ENCODE data around the gene CRIP1.
A peak's percentile ranks its signal among the peaks of the same experiment; 100 is the strongest.

The CRIP1 gene

DNA sequence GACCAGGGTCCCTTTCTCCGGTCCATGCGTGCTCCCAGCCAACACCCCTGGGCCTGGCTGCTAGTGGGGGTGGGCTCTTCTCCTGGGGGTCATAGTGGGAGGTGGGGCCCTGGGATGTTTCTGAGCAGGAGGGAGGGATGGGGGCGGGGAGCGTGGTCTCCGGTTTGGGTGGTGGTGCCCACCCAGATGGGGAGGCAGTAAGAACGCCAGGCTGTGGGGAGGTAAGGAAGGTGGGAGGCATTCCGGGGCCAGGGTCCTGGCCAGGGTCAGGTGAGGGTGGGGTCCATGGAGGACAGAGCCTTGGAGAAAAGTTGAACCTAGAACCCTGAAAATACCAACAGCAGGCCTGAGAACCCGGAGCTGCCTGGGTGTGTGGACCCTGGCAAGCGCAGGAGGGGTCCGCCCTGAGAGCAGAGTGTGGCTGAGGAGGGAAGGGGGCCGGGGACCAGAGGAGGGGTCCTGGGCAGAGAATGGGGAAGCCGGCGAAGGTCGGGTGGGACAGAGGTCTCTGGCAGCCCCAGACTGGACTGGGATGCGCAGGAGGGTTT is 6.4 kb upstream of the CRIP1 start:
- Mint-ChIP-seq H3K9me3 (no peaks in the 10 kb centered on the region), H3K27ac (peak overlapping the region; percentile 18), H3K4me3 (no peak overlapping the region), H3K4me1 (ENCODE audit: low read depth) (peaks cover 57% of the 10 kb centered on the region), H3K27me3 (peaks cover 25% of the 10 kb centered on the region), H3K36me3 (ENCODE audit: low read depth) (no peaks in the 10 kb centered on the region)
- DNase-seq, result no peak

DNA sequence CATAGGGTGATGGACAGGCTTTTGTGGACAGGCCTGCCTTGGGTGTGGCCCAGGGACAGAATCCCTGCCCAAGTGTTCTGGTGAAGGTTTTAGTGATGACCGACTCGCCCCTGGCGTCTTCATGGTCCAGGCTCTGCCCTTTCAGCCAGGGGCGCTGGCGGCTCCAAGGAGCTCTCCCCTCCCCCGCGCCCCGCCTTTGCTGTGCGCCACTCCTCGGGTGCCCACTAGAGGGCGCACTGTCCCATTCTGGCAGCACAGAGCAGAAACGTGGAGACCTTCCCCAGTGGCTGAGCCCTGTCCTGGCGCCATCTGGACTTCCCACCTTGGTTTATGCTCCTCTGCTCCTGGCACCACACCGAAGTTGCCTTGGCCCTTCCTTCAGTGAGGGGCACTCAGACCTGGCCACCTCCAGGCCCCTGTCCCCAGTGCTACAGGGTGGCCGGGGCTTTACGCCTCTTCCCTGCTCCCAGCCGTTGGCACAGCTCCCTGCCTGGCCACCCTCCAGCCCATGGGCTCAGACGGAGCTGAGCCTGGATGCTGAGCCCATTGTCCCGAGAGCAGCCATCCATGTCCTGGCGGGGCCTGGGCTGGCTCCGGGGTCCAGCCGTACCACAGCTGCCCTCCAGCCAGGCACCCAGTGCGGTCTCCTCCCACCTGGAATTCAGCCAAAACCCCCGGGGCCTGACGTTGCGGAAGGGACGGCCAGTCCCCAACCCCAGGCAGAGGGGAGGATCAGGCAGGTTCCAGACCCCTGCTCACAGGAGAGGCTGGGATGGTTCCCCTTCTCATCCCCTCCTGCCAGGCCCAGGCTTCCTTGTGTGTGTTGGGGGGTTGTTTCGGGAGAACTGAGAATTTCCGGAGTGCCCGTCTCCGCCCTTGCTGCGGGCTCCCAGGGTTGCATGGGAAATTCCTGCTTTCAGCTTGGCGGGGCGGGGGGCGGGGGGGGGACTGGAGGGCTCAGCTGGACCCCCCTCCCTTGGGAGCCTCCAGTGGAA is 5.6 kb upstream of the CRIP1 start:
- Mint-ChIP-seq H3K9me3 (no peaks in the 10 kb centered on the region), H3K27ac (peak overlapping the region; percentile 96), H3K36me3 (ENCODE audit: low read depth) (no peaks in the 10 kb centered on the region), H3K4me1 (ENCODE audit: low read depth) (peaks cover 60% of the 10 kb centered on the region), H3K27me3 (peaks cover 16% of the 10 kb centered on the region), H3K4me3 (peak overlapping the region; percentile 72)
- peak; percentile 95 for DNase-seq

DNA sequence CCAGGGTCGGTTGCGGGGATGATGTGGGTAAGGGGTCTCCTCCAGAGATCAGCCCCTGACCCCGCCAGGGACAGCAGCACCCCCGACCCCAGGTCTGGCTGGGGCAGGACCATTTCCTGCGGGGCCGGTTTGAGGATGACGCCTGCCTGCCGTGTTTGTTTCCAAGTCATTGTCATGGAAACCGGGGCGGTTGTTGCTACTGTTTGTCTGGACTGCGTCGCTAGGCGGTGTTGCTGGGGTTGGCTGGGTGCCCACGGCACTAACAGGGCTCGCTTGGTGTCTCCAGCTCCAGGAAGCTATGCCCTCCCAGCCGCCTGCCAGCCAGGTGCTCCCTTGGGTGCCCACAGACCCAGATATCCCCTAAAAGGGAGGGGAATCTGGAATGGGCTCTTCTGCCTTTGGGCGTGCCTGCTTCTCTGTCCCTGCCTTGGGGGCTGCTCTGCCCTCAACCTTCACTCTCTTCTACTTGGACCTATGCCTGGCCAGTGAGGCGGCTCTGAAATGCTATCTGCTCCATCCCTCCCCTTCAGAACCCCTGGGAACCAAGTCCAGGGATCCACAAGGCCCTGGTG is 4.7 kb upstream of the CRIP1 start:
- DNase-seq, result peak; percentile 86
- Mint-ChIP-seq H3K36me3 (ENCODE audit: low read depth) (no peaks in the 10 kb centered on the region), H3K4me3 (peak overlapping the region; percentile 68), H3K4me1 (ENCODE audit: low read depth) (peaks cover 63% of the 10 kb centered on the region), H3K27ac (peak overlapping the region; percentile 96), H3K9me3 (no peaks in the 10 kb centered on the region), H3K27me3 (peaks cover 11% of the 10 kb centered on the region)

DNA sequence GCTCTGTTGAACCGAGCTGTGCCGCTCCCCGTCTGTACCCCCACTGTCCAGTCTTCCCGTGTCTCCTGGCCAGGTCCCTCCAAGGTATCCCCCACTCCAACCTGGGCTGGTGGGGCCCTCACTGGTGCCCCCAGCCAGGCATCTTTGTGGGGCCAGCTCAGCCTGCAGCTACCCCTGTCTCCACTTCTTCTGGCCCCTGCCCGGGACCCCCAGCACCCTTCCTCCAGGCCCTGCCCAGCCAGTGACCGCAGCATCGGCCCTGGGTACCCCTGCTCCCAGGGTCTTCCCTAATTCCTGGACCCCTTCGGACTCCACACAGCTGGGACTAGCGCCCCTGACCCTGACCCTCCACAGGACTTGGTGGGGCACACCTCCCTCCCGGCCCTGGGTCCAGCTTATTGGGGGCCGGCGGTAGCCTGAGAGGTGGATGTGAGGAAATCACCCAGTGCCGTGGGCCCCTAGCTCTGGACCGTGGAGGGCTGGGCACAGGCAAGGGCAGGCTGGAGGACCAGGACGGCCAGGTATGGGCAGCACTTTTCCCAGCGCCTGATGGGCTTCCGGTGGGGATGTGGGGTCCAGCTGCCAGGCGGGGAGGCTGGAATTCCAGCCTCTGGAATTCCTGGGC is 4.1 kb upstream of the CRIP1 start:
- no peak for DNase-seq
- Mint-ChIP-seq H3K36me3 (ENCODE audit: low read depth) (no peaks in the 10 kb centered on the region), H3K4me3 (peak overlapping the region; percentile 26), H3K27ac (peak overlapping the region; percentile 96), H3K9me3 (no peaks in the 10 kb centered on the region), H3K4me1 (ENCODE audit: low read depth) (peaks cover 59% of the 10 kb centered on the region), H3K27me3 (peaks cover 7% of the 10 kb centered on the region)

DNA sequence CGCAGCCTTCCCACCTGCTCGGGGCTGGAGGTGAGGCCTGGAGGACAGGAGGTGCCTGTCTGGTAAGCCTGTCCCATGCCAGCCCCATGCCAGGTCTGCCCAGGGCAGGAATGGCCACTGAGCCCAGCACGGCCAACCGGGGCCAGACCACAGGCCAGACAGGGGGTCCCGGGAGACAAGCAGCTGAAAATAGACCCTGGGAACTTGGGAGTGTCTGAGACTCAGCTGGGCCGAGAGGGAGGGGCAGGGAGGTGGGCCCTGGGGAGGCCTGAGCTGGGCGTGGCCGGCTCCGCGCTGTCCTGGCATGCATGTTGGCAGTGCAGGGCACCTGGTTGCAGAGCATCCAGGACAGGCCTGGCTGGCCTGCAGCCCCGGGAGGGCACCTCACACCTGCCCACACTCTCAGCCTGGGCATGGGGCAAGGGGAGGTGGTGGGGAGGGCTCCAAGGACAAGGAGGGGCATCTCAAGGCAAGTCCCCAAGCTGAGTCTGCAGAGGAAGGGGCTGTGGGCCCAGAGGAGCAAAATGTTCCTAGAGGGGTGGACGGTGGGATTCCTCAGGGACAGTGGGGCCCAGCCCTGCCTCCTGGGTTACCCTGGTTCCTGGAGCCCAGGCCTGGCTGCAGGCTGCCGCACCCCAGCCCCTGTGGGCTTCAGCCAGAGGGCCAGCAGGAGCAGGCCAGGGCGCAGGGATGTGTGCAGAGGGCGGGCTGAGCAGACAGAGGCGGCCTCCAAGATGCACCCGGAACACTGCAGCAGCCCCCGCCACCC is 3.2 kb upstream of the CRIP1 start:
- no peak overlapping the region for H3K27ac Mint-ChIP-seq
- H3K4me1 Mint-ChIP-seq (ENCODE audit: low read depth), result peaks cover 64% of the 10 kb centered on the region
- peaks cover 7% of the 10 kb centered on the region for H3K27me3 Mint-ChIP-seq
- no peaks in the 10 kb centered on the region for H3K36me3 Mint-ChIP-seq (ENCODE audit: low read depth)
- H3K9me3 Mint-ChIP-seq, result no peaks in the 10 kb centered on the region
- H3K4me3 Mint-ChIP-seq, result no peak overlapping the region
- DNase-seq, result no peak

DNA sequence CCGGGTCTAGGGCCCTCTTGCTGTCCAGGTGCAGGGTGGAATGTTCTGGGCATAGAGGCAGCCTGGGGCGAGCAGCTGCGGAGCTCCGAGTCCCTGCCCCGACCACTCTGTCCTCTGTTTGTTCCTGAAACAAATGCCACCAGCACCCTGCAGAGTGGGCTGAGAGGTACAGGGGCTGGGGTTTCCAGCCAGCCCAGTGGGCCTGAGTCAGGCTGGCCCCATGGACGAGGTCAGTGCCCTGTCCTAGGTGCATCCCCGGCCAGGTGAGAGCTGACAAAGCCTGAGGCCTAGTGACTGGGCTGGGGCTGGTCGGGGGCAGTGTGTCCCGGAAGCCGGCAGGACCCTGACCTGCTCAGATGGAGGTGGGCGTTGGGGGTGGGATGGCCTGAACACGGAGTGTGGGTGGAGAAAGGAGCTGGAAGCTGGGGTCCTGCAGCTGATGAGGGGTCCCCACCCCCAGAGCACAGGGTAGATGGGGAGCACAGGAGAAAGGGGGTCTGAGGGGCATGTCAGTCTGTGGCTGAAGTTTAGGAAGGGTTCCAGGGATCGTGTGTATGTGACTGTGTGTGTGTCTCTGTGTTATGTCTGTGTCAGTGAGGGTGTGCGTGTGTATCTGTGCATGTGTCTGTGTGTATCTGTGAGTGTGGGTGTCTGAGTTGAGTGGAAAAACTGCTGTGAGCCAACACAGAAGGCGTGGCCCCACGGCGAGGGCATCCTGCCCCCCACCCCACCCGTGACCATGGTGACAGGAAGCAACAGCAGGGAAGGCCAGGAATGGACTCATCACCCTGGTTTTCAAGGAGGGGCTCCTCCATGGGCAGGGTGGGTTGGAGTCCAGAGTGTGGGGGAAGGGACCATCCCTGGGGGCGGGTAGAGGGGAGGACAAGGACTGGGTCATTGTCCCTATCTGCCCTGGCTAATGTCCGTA is 2.4 kb upstream of the CRIP1 start:
- Mint-ChIP-seq H3K9me3 (no peaks in the 10 kb centered on the region), H3K4me3 (no peak overlapping the region), H3K4me1 (ENCODE audit: low read depth) (peaks cover 71% of the 10 kb centered on the region), H3K36me3 (ENCODE audit: low read depth) (no peaks in the 10 kb centered on the region), H3K27ac (peak overlapping the region; percentile 15), H3K27me3 (peaks cover 7% of the 10 kb centered on the region)
- DNase-seq, result no peak

DNA sequence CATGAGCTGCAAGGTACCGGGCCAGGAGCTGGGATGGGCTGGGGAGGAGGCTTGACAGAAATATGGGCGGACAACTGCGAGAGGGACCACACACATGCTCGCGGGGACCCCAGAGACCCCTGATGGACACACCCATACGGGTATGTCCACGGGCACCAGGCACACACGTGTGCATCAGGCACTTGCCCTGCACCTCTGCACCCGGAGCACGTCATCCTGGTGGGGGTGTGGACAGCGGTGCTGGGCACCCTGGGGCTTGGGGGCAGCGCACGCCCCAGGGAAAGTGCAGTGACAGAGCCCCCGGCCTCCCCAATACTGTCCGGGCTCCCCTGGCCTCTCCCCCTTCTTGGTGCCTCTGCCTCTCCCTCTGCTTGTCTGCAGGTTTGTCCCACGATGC is 1.7 kb upstream of the CRIP1 start:
- H3K4me3 Mint-ChIP-seq, result no peak overlapping the region
- H3K9me3 Mint-ChIP-seq, result no peaks in the 10 kb centered on the region
- peaks cover 70% of the 10 kb centered on the region for H3K4me1 Mint-ChIP-seq (ENCODE audit: low read depth)
- no peak for DNase-seq
- H3K27ac Mint-ChIP-seq, result no peak overlapping the region
- no peaks in the 10 kb centered on the region for H3K36me3 Mint-ChIP-seq (ENCODE audit: low read depth)
- H3K27me3 Mint-ChIP-seq, result peaks cover under 1% of the 10 kb centered on the region

DNA sequence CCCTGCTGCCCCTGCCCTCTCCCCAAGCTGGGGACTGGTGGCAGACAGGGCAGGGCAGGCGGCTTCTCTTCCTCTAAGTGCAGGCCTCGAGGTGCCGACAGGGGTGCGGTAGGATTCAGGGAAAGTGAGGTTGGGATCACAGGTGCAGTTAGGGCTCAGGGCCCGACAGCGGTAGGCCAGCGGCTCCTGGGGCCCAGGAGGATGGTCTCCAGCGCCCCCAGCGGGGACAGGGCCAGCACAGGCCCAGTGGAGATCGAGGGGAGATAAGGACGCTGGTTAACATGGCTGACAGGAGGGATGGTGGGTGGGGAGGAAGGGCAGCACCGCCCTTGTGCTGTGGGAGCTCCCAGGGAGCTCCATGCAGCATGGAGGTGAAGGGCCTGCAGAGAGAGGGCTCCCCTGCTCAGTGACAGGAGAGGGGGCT is 935 bp upstream of the CRIP1 start:
- peak overlapping the region; percentile 25 for H3K4me3 Mint-ChIP-seq
- DNase-seq, result no peak
- H3K27me3 Mint-ChIP-seq, result no peaks in the 10 kb centered on the region

DNA sequence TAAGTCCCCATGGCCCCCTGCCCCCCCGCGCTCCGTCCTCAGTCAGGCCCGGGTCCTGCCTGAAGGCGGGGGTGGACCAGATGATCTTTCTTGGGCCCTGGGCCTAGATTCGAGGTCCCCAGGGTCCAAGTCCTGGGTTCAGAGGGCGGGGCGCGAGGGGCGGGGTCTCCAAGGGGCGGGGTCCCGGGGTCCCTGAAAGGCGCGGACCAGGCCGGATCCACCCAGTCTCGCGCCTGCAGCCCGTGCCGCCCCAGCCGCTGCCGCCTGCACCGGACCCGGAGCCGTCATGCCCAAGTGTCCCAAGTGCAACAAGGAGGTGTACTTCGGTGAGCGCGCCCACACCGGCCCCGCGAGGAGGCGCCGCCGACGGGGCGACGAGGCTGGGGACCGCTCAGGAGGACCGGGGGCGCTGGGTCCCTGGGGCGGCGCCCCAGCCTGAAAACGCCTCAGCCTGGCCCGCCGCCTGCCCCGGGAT is 325 bp downstream of the CRIP1 start:
- no peaks in the 10 kb centered on the region for H3K27me3 Mint-ChIP-seq
- DNase-seq, result peak; percentile 65
- no peaks in the 10 kb centered on the region for H3K9me3 Mint-ChIP-seq
- H3K36me3 Mint-ChIP-seq (ENCODE audit: low read depth), result peaks cover 4% of the 10 kb centered on the region
- H3K4me1 Mint-ChIP-seq (ENCODE audit: low read depth), result peaks cover 57% of the 10 kb centered on the region
- H3K4me3 Mint-ChIP-seq, result peak overlapping the region; percentile 83
- no peak overlapping the region for H3K27ac Mint-ChIP-seq

More for the DNA sequence above, 935 bp upstream of the CRIP1 start:
- Mint-ChIP-seq H3K36me3 (ENCODE audit: low read depth) (no peaks in the 10 kb centered on the region), H3K4me1 (ENCODE audit: low read depth) (peaks cover 64% of the 10 kb centered on the region), H3K27ac (peak overlapping the region; percentile 26), H3K9me3 (no peaks in the 10 kb centered on the region)

DNA sequence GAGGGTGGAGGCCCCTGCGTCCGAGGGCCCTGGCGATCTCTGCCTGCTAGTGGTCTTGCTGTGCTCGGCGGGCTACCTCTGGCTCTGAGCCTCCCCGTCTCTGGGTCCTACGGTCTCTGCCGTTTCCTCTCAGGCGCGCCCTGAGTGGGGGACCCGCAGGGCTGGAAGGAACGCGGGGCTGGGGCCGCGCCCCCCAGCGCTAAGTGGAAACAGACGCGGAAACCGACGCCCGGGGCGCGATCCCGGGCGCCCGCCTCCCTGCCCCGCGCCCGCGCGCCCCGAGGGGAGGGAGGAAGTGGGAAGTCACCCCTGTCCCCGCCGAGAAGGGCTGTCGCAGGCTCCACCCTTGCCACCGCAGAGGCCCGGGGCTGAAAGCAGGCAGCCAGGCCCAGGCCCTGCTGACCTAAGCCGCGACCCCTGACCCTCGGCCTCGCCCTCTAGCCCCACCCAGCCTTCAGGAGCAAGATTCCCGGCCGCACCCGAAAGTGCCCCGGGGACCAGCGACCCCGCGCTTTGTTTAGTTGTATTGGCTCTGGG is 831 bp downstream of the CRIP1 start:
- Mint-ChIP-seq H3K9me3 (no peaks in the 10 kb centered on the region), H3K36me3 (ENCODE audit: low read depth) (peaks cover 5% of the 10 kb centered on the region), H3K4me3 (peak overlapping the region; percentile 83), H3K27ac (peak overlapping the region; percentile 71), H3K27me3 (no peaks in the 10 kb centered on the region), H3K4me1 (ENCODE audit: low read depth) (peaks cover 53% of the 10 kb centered on the region)
- DNase-seq, result peak; percentile 70

DNA sequence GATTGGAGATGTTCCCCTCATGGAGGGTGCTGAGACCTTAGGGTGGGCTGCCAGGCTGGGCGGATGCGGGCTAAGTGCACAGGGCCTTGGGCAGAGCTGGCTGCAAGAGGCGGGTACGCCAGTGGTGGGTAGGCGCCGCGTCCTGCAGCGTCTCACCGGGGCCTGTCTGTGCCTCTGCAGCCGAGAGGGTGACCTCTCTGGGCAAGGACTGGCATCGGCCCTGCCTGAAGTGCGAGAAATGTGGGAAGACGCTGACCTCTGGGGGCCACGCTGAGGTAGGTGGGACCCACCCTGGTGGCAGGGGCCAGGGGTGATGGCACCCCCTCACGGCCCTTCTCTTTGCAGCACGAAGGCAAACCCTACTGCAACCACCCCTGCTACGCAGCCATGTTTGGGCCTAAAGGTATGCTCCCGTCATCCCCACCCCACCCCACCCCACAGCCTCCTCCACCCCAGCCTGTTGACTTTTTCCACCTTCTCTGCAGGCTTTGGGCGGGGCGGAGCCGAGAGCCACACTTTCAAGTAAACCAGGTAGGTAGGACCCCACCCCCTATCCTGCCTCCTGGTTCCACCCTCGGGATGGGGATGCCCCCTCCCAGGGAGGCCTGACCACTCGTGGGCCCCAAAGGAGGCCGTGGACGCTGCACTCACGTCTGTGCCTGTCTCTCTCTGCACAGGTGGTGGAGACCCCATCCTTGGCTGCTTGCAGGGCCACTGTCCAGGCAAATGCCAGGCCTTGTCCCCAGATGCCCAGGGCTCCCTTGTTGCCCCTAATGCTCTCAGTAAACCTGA is 1.5 kb downstream of the CRIP1 start:
- Mint-ChIP-seq H3K9me3 (no peaks in the 10 kb centered on the region), H3K36me3 (ENCODE audit: low read depth) (peaks cover 6% of the 10 kb centered on the region), H3K4me3 (peak overlapping the region; percentile 83), H3K4me1 (ENCODE audit: low read depth) (peaks cover 48% of the 10 kb centered on the region), H3K27ac (peak overlapping the region; percentile 71), H3K27me3 (no peaks in the 10 kb centered on the region)
- peak; percentile 63 for DNase-seq

DNA sequence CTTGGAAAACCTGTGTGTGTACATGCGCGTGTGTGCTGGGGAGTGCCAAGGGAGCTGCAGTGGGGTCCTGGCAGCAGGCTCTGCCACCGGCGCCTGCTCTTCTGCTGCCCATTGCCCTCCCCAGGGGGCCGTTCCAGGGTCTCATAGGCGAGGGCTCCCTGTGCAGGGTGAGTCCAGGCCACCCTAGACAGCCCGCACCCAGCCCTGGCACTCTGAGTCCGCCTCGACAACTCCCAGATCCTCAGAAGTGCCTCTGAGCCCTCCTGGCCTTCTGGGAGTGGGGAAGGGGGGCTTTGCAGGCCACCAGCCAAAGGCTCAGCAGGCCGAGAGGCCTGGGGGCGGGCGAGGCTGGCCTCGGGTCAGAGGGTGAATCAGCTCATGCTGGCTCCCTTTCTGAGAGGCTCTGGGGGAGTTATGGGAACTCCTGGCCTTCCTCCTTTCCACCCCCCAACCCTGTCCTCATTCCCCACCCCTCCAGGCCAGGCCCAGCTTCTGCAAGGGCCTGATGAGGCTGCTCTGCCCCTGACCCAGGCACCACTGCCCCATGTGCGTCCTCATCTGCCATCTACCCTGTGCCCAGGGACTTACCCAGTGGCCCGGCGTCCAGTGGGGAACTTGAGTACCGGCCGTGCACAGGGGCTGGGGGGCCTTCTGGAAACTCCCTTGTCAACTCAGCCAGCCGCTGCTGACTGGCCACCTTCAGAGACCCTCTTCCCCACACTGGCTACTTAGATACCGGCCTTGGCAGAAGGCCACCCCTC is 2.3 kb downstream of the CRIP1 start:
- no peaks in the 10 kb centered on the region for H3K27me3 Mint-ChIP-seq
- H3K27ac Mint-ChIP-seq, result peak overlapping the region; percentile 86
- peaks cover 11% of the 10 kb centered on the region for H3K36me3 Mint-ChIP-seq (ENCODE audit: low read depth)
- H3K9me3 Mint-ChIP-seq, result no peaks in the 10 kb centered on the region
- peaks cover 50% of the 10 kb centered on the region for H3K4me1 Mint-ChIP-seq (ENCODE audit: low read depth)
- DNase-seq, result no peak
- H3K4me3 Mint-ChIP-seq, result peak overlapping the region; percentile 83

Measured in activated T-cell treated with anti-CD3 and anti-CD28 coated beads, Interleukin-2, amount 50 U/mL, for 24 hours (primary cell).